ENCODE results near the gene FPGS.

DNA sequence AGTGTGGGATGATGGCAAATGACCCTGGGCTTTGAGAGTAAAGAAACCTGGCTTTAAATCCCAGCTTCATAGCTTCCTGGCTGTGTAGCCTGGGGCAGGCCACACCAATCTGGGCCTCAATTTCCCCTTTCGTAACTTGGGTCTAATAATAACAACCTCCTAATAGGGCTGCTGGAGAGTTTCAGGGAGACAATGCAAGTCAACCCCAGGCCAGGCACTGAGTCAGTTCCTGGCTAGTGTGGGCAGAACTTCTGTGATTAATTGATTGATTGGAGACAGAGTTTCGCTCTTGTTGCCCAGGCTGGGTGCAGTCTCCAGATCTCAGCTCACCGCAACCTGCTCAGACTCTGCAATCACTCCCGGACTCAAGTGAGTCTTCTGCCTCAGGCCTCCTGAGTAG, 20.9 kb upstream of the FPGS start:
- TF ChIP-seq, protein P1, sequence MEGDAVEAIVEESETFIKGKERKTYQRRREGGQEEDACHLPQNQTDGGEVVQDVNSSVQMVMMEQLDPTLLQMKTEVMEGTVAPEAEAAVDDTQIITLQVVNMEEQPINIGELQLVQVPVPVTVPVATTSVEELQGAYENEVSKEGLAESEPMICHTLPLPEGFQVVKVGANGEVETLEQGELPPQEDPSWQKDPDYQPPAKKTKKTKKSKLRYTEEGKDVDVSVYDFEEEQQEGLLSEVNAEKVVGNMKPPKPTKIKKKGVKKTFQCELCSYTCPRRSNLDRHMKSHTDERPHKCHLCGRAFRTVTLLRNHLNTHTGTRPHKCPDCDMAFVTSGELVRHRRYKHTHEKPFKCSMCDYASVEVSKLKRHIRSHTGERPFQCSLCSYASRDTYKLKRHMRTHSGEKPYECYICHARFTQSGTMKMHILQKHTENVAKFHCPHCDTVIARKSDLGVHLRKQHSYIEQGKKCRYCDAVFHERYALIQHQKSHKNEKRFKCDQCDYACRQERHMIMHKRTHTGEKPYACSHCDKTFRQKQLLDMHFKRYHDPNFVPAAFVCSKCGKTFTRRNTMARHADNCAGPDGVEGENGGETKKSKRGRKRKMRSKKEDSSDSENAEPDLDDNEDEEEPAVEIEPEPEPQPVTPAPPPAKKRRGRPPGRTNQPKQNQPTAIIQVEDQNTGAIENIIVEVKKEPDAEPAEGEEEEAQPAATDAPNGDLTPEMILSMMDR (IDR thresholded peaks at IDR 0.05) = no peak
- TF ChIP-seq EZH2phosphoT487 (IDR thresholded peaks at IDR 0.05) = no peak
